Neural cell (in vitro differentiated cells): Measurements from ENCODE around the gene RMI2. TPM values are rescaled to one million over a fixed set of nuclear protein-coding genes. Genes with fewer than 3 reads are reported as not detected.

Experiments
- H2AFZ ChIP-seq: fragments of 200-600, 300-800 bp; sonication (generic), shearing (Covaris generic); 2 replicates; pipeline ENCODE4 v1.6.0; 2014; ENCODE audit warnings: low read depth, mild to moderate bottlenecking, antibody characterized with exemption, low read length, moderate library complexity
- H3F3A ChIP-seq: fragments of 200-600 bp; shearing (Covaris generic); 2 replicates; pipeline ENCODE4 v1.6.1; 2016; ENCODE audit warnings: mild to moderate bottlenecking, moderate library complexity, mixed read lengths, antibody characterized with exemption, low read length; ENCODE audit not compliant: insufficient read depth, poor library complexity, severe bottlenecking
- H3K27ac ChIP-seq: fragments of 200-600, 300-800 bp; sonication (generic), shearing (Covaris generic); 2 replicates; pipeline ENCODE4 v1.5.1; 2014; ENCODE audit warnings: mild to moderate bottlenecking, low read length, moderate library complexity
- H3K27me3 ChIP-seq: fragments of 300-800, 200-600 bp; sonication (generic), shearing (Covaris generic); 2 replicates; pipeline ENCODE4 v1.6.0; 2014; ENCODE audit warnings: mild to moderate bottlenecking, low read depth, low read length, moderate library complexity; ENCODE audit not compliant: insufficient read depth
- H3K36me3 ChIP-seq: fragments of 300-800, 200-600 bp; sonication (generic), shearing (Covaris generic); 2 replicates; pipeline ENCODE4 v1.5.1; 2014; ENCODE audit warnings: mild to moderate bottlenecking, antibody characterized with exemption, low read length, moderate library complexity; ENCODE audit not compliant: insufficient read depth
- H3K4me2 ChIP-seq: fragments of 300-800, 200-600 bp; sonication (generic), shearing (Covaris generic); 2 replicates; pipeline ENCODE4 v1.6.0; 2014; ENCODE audit warnings: mild to moderate bottlenecking, low read length
- H3K4me3 ChIP-seq: fragments of 300-800, 200-600 bp; sonication (generic), shearing (Covaris generic); 2 replicates; pipeline ENCODE4 v1.5.1; 2014; ENCODE audit warnings: mild to moderate bottlenecking, low read length, moderate library complexity
- H3K79me2 ChIP-seq: fragments of 200-600 bp; shearing (Covaris generic); replicated peaks from 2 replicates; pipeline ENCODE4 v1.6.0; 2014; ENCODE audit warnings: mild to moderate bottlenecking, low read length, moderate library complexity; ENCODE audit not compliant: insufficient read depth
- H3K9ac ChIP-seq: fragments of 300-800, 200-600 bp; sonication (generic), shearing (Covaris generic); 2 replicates; pipeline ENCODE4 v1.6.1; 2016; ENCODE audit warnings: mild to moderate bottlenecking, low read length, mixed read lengths
- H3K9me2 ChIP-seq: fragments of 200-600 bp; shearing (Covaris generic); 2 replicates; pipeline ENCODE4 v1.6.1; 2016; ENCODE audit warnings: mild to moderate bottlenecking, low read length, mixed read lengths; ENCODE audit not compliant: insufficient read depth
- H3K9me3 ChIP-seq: fragments of 200-600, 300-800 bp; sonication (generic), shearing (Covaris generic); 2 replicates; pipeline ENCODE4 v1.6.1; 2016; ENCODE audit warnings: mild to moderate bottlenecking, mixed run types, low read length, moderate library complexity, mixed read lengths
- H4K20me1 ChIP-seq: fragments of 200-600 bp; shearing (Covaris generic); 2 replicates; pipeline ENCODE4 v1.6.1; 2016; ENCODE audit warnings: mild to moderate bottlenecking, mixed run types; ENCODE audit not compliant: insufficient read depth
- CTCF ChIP-seq: fragments of 450-650 bp; IDR thresholded peaks from 2 replicates; pipeline ENCODE4 v1.5.1; 2014; ENCODE audit warnings: antibody characterized with exemption, mild to moderate bottlenecking, moderate library complexity; ENCODE audit not compliant: poor library complexity, severe bottlenecking
- EP300 ChIP-seq: fragments of 450-650 bp; conservative IDR thresholded peaks from 2 replicates; pipeline ENCODE4 v1.6.1; 2014; ENCODE audit warnings: antibody characterized with exemption, mild to moderate bottlenecking, moderate library complexity; ENCODE audit not compliant: poor library complexity, severe bottlenecking
- EZH2 ChIP-seq: fragments of 200-600, 300-800 bp; shearing (Covaris generic), sonication (generic); IDR thresholded peaks from 2 replicates; pipeline ENCODE4 v1.6.1; 2014; ENCODE audit warnings: antibody characterized with exemption, low read length, borderline replicate concordance, mild to moderate bottlenecking; ENCODE audit not compliant: insufficient read depth, poor library complexity, severe bottlenecking
- MXI1 ChIP-seq: fragments of 450-650 bp; conservative IDR thresholded peaks from 2 replicates; pipeline ENCODE4 v1.6.1; 2014; ENCODE audit warnings: antibody characterized with exemption, mild to moderate bottlenecking; ENCODE audit not compliant: poor library complexity, severe bottlenecking
- POLR2AphosphoS5 ChIP-seq: IDR thresholded peaks from 2 replicates; pipeline ENCODE4 v1.6.1; 2012
- RAD21 ChIP-seq: fragments of 450-650 bp; conservative IDR thresholded peaks from 2 replicates; pipeline ENCODE4 v1.6.1; 2014; ENCODE audit warnings: antibody characterized with exemption, mild to moderate bottlenecking, moderate library complexity
- REST ChIP-seq: IDR thresholded peaks from 2 replicates; pipeline ENCODE4 v1.6.1; 2012; ENCODE audit warnings: borderline replicate concordance
- SMC3 ChIP-seq: fragments of 450-650 bp; conservative IDR thresholded peaks from 2 replicates; pipeline ENCODE4 v1.6.1; 2014; ENCODE audit warnings: antibody characterized with exemption, mild to moderate bottlenecking, moderate library complexity; ENCODE audit not compliant: poor library complexity
- TAF1 ChIP-seq: IDR thresholded peaks from 2 replicates; pipeline ENCODE4 v1.6.1; 2012; ENCODE audit warnings: low read depth
- polyA plus RNA-seq: library from polyadenylated mRNA; depleted of rRNA; stranded (reverse); fragments of >200 nt; gene quantifications from 2 replicates; pipeline ENCODE4 v1.2.3, GENCODE V29; 2014

RMI2 gene
- polyA plus RNA-seq, 1 donor from 2014 or later: 0.48 TPM

GRCh38 chr16:11321662-11322061 lies 23.6 kb upstream of the RMI2 start:
- TF ChIP-seq CTCF (no peak), RAD21 (no peak), REST (no peak), TAF1 (no peak), EZH2 (no peak), SMC3 (no peak), MXI1 (no peak), EP300 (no peak), POLR2AphosphoS5 (no peak)
- no peaks in the 10 kb centered on the region for H3K36me3 ChIP-seq
- no peak overlapping the region for H3K9ac ChIP-seq
- no peak overlapping the region for H3K4me3 ChIP-seq
- no peaks in the 10 kb centered on the region for H3K79me2 ChIP-seq
- no peaks in the 10 kb centered on the region for H3K9me2 ChIP-seq
- H2AFZ ChIP-seq: no peak overlapping the region
- no peak overlapping the region for H3K4me2 ChIP-seq
- H4K20me1 ChIP-seq: no peaks in the 10 kb centered on the region
- no peak overlapping the region for H3K27ac ChIP-seq
- no peaks in the 10 kb centered on the region for H3K27me3 ChIP-seq
- no peaks in the 10 kb centered on the region for H3K9me3 ChIP-seq
- no peaks in the 10 kb centered on the region for H3F3A ChIP-seq

GRCh38 chr16:11322823-11323222 lies 22.4 kb upstream of the RMI2 start:
- H3K9ac ChIP-seq: no peak overlapping the region
- H2AFZ ChIP-seq: no peak overlapping the region
- TF ChIP-seq RAD21 (no peak), MXI1 (no peak), EZH2 (no peak), REST (no peak), SMC3 (no peak), EP300 (no peak), TAF1 (no peak), CTCF (no peak), POLR2AphosphoS5 (no peak)

More at GRCh38 chr16:11322823-11323222, 22.4 kb upstream of the RMI2 start:
- H3K27ac ChIP-seq: no peak overlapping the region
- H3K4me2 ChIP-seq: no peak overlapping the region
- H3K79me2 ChIP-seq: no peaks in the 10 kb centered on the region
- no peaks in the 10 kb centered on the region for H3F3A ChIP-seq
- no peaks in the 10 kb centered on the region for H3K9me3 ChIP-seq
- H4K20me1 ChIP-seq: no peaks in the 10 kb centered on the region
- H3K4me3 ChIP-seq: no peak overlapping the region
- no peaks in the 10 kb centered on the region for H3K36me3 ChIP-seq
- no peaks in the 10 kb centered on the region for H3K27me3 ChIP-seq
- no peaks in the 10 kb centered on the region for H3K9me2 ChIP-seq
